ENCODE measurements around the gene RHBDL1. TPM values are rescaled to one million over a fixed set of nuclear protein-coding genes. Genes with fewer than 3 reads are reported as not detected.

RHBDL1 gene
- total RNA-seq, 4 donors from 2014 or later = 1.1 to 1.5 (median 1.3) TPM; not detected in 1

GRCh38 chr16:719815-720446 is 44.5 kb downstream of the RHBDL1 start:
- peak overlapping the region in 3 of 4 donors; percentile 88 to 89 (median 89) for H3K27ac ChIP-seq
- H3K4me3 ChIP-seq = peak overlapping the region; percentile 48 to 82
- ATAC-seq = no peak
- 28% methylated on average over 4 of the region's 16 CpGs; no CpG with 5 or more reads in 1 of the 2 donors for WGBS, 2 donors (ENCODE audit: low coverage in 1 of 2)
- peaks cover 0 to 61% (median 27%) of the 10 kb centered on the region in 3 donors for H3K4me1 ChIP-seq
- peaks cover 9% of the 10 kb centered on the region for H3K27me3 ChIP-seq
- H3K36me3 ChIP-seq = peaks cover 0 to 15% of the 10 kb centered on the region in 2 donors
- no peaks in the 10 kb centered on the region for H3K9me3 ChIP-seq
- TF ChIP-seq EP300 (IDR thresholded peaks at IDR 0.05) (no peak), POLR2A (IDR thresholded peaks at IDR 0.05) (no peak), POLR2AphosphoS5 (IDR thresholded peaks at IDR 0.05) (no peak)
- TF ChIP-seq, protein P1, sequence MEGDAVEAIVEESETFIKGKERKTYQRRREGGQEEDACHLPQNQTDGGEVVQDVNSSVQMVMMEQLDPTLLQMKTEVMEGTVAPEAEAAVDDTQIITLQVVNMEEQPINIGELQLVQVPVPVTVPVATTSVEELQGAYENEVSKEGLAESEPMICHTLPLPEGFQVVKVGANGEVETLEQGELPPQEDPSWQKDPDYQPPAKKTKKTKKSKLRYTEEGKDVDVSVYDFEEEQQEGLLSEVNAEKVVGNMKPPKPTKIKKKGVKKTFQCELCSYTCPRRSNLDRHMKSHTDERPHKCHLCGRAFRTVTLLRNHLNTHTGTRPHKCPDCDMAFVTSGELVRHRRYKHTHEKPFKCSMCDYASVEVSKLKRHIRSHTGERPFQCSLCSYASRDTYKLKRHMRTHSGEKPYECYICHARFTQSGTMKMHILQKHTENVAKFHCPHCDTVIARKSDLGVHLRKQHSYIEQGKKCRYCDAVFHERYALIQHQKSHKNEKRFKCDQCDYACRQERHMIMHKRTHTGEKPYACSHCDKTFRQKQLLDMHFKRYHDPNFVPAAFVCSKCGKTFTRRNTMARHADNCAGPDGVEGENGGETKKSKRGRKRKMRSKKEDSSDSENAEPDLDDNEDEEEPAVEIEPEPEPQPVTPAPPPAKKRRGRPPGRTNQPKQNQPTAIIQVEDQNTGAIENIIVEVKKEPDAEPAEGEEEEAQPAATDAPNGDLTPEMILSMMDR (IDR thresholded peaks at IDR 0.05) = no peak

- H3K9me3 ChIP-seq = no peaks in the 10 kb centered on the region
- H3K4me3 ChIP-seq = peak overlapping the region; percentile 48 to 82
- H3K36me3 ChIP-seq = peaks cover 0 to 15% of the 10 kb centered on the region in 2 donors
- TF ChIP-seq POLR2A (IDR thresholded peaks at IDR 0.05) = no peak
- no peak for TF ChIP-seq EP300 (IDR thresholded peaks at IDR 0.05)
- TF ChIP-seq, protein P1 (IDR thresholded peaks at IDR 0.05) = no peak
- TF ChIP-seq POLR2AphosphoS5 (IDR thresholded peaks at IDR 0.05) = no peak
- 0% methylated on average over 1 of the region's 38 CpGs; no CpG with 5 or more reads in 1 of the 2 donors for WGBS, 2 donors (ENCODE audit: low coverage in 1 of 2)
- peaks cover 15% of the 10 kb centered on the region for H3K27me3 ChIP-seq
- peaks cover 0 to 56% (median 27%) of the 10 kb centered on the region in 3 donors for H3K4me1 ChIP-seq
- H3K27ac ChIP-seq = peak overlapping the region; percentile 41 to 89 (median 88)
- ATAC-seq = peak; percentile 11
Observed at GRCh38 chr16:720447-720989, 45.0 kb downstream of the RHBDL1 start.

- Histone ChIP-seq H3K36me3 (peaks cover 0 to 15% of the 10 kb centered on the region in 2 donors), H3K27ac (peak within 1 kb of the TSS; percentile 41 to 89 (median 88)), H3K27me3 (peaks cover 22% of the 10 kb centered on the region), H3K4me1 (peaks cover 0 to 55% (median 22%) of the 10 kb centered on the region in 3 donors), H3K4me3 (peak within 1 kb of the TSS; percentile 48 to 82), H3K9me3 (no peaks in the 10 kb centered on the region)
- peak; percentile 88 for ATAC-seq
- TF ChIP-seq, protein P1 (IDR thresholded peaks at IDR 0.05) = peak in 3 of 4 experiments; percentile 40 to 48 (median 46)
- TF ChIP-seq EP300 (IDR thresholded peaks at IDR 0.05) (no peak), POLR2A (IDR thresholded peaks at IDR 0.05) (peak; percentile 84 to 88), POLR2AphosphoS5 (IDR thresholded peaks at IDR 0.05) (peak; percentile 53)
- WGBS, 2 donors (ENCODE audit: low coverage in 1 of 2) = no CpG with 5 or more reads among the region's 106 CpGs
Observed at GRCh38 chr16:720990-721764, 45.7 kb downstream of the RHBDL1 start, which contains the start of gene ANTKMT. ANTKMT (plus strand) TSS chr16:721146; CDS start chr16:721275, 129 bp downstream.

DNA sequence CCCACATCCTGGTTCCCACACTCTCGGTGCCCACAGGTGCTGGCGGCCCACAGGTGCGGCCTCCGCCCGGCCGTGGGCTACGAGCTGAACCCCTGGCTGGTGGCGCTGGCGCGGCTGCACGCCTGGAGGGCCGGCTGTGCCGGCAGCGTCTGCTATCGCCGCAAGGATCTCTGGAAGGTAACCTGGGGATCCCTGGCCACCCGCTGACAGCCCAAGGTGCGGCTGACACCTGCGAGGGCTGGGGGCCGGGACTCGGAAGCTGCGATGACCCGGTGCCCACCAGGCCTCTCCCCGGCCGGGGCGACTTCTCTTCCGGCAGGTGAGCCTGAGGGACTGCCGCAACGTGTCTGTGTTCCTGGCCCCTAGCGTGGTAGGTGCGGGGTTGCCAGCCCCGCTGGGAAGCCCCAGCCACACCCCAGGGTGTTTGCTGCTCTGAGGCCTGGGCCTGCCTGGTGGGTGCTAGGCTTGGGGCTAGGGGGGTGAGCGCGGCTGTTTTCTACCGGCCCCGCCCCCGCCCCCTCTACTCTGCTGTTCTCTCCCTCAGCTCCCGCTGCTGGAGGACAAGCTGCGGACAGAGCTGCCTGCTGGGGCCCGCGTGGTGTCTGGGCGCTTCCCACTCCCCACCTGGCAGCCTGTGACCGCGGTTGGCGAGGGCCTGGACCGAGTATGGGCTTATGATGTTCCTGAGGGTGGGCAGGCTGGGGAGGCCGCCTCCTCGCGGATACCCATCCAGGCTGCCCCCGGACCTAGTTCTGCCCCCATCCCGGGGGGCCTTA is 46.5 kb downstream of the RHBDL1 start:
- ATAC-seq = no peak
- TF ChIP-seq, protein P1 (IDR thresholded peaks at IDR 0.05) = no peak
- TF ChIP-seq EP300 (IDR thresholded peaks at IDR 0.05) = no peak
- no peak for TF ChIP-seq POLR2AphosphoS5 (IDR thresholded peaks at IDR 0.05)
- TF ChIP-seq POLR2A (IDR thresholded peaks at IDR 0.05) = no peak
- Histone ChIP-seq H3K27me3 (peaks cover 29% of the 10 kb centered on the region), H3K27ac (peak overlapping the region in 3 of 4 donors; percentile 88 to 89 (median 89)), H3K36me3 (peaks cover 0 to 12% of the 10 kb centered on the region in 2 donors), H3K4me1 (peaks cover 0 to 55% (median 20%) of the 10 kb centered on the region in 3 donors), H3K9me3 (no peaks in the 10 kb centered on the region), H3K4me3 (peak overlapping the region; percentile 48 to 82)
- WGBS, 2 donors (ENCODE audit: low coverage in 1 of 2) = no CpG with 5 or more reads among the region's 51 CpGs
